OCI-LY7 (cell line): ENCODE results near the gene ALKBH3. TPM values are rescaled to one million over a fixed set of nuclear protein-coding genes. Genes with fewer than 3 reads are reported as not detected.

Source experiments
- BruUV-seq: library from RNA; stranded (reverse); fragments of 400-500 nt; replicated peaks from 2 replicates; lab custom pipeline; 2021; lab: Mats Ljungman, UMichigan
- CTCF ChIA-PET: fragments of 300-600 bp; sonication (Branson Sonifier 250); formaldehyde crosslinking; loops from one replicate; lab custom pipeline; 2022; ENCODE audit warnings: antibody characterized with exemption; ENCODE audit not compliant: unreplicated experiment; lab: Charles Lee
- POLR2A ChIA-PET: fragments of 300-600 bp; sonication (Branson Sonifier 250); formaldehyde crosslinking; loops from one replicate; lab custom pipeline; 2022; ENCODE audit warnings: antibody characterized with exemption; lab: Charles Lee
- DNase-seq: peaks from one replicate; pipeline ENCODE4 v3.0.0-alpha.2; 2015; ENCODE audit warnings: low spot score
- H2AFZ ChIP-seq: fragments of 200-600 bp; sonication (generic), shearing (Covaris generic); 2 replicates; pipeline ENCODE4 v1.6.1; 2014; ENCODE audit warnings: mild to moderate bottlenecking, antibody characterized with exemption, low read length, moderate library complexity
- H3K27ac ChIP-seq: fragments of 200-600 bp; sonication (generic); 2 replicates; pipeline ENCODE4 v1.5.1; 2014; ENCODE audit warnings: mixed run types, low read depth, mild to moderate bottlenecking, moderate library complexity, low read length, inconsistent platforms; ENCODE audit not compliant: poor library complexity, severe bottlenecking
- H3K36me3 ChIP-seq: fragments of 200-600 bp; sonication (generic); 2 replicates; pipeline ENCODE4 v1.6.1; 2014; ENCODE audit warnings: mild to moderate bottlenecking, antibody characterized with exemption, low read length, moderate library complexity, mixed read lengths; ENCODE audit not compliant: insufficient read depth
- H3K4me1 ChIP-seq: fragments of 200-600 bp; sonication (generic); 2 replicates; pipeline ENCODE4 v1.5.1; 2014; ENCODE audit warnings: mild to moderate bottlenecking, low read length; ENCODE audit not compliant: insufficient read depth, poor library complexity, severe bottlenecking
- H3K4me2 ChIP-seq: fragments of 200-600 bp; sonication (generic); 2 replicates; pipeline ENCODE4 v1.6.1; 2014; ENCODE audit warnings: mild to moderate bottlenecking, low read length
- H3K4me3 ChIP-seq: fragments of 200-600 bp; sonication (generic); 2 replicates; pipeline ENCODE4 v1.5.1; 2014; ENCODE audit warnings: mild to moderate bottlenecking, low read depth, low read length; ENCODE audit not compliant: poor library complexity, severe bottlenecking
- H3K79me2 ChIP-seq: fragments of 200-600 bp; sonication (generic); 2 replicates; pipeline ENCODE4 v1.6.1; 2016; ENCODE audit warnings: low read depth, mild to moderate bottlenecking, low read length, moderate library complexity, mixed read lengths; ENCODE audit not compliant: insufficient read depth
- H3K9me2 ChIP-seq: fragments of 200-600 bp; sonication (generic); 2 replicates; pipeline ENCODE4 v1.6.1; 2016; ENCODE audit warnings: mild to moderate bottlenecking, low read length, mixed read lengths; ENCODE audit not compliant: insufficient read depth
- H3K9me3 ChIP-seq: fragments of 200-600 bp; sonication (generic); 2 replicates; pipeline ENCODE4 v1.6.1; 2014; ENCODE audit warnings: mild to moderate bottlenecking, mixed run types, low read length, mixed read lengths
- H4K20me1 ChIP-seq: fragments of 200-600 bp; sonication (generic); 2 replicates; pipeline ENCODE4 v1.6.1; 2014; ENCODE audit warnings: mild to moderate bottlenecking, antibody characterized with exemption, low read length, moderate library complexity, mixed read lengths; ENCODE audit not compliant: insufficient read depth
- EZH2phosphoT487 ChIP-seq: fragments of 200-600 bp; sonication (generic); IDR thresholded peaks from 2 replicates; pipeline ENCODE4 v1.6.1; 2018; ENCODE audit warnings: low read depth, borderline replicate concordance, mild to moderate bottlenecking, mixed run types, antibody characterized with exemption, low read length, moderate library complexity, mixed read lengths
- intact Hi-C: fragments of 100-400 bp; cut with micrococcal nuclease; formaldehyde crosslinking; loops from one replicate; pipeline ENCODE4 v1.10.0; 2022; ENCODE audit not compliant: unreplicated experiment
- total RNA-seq, 2 experiments: library from RNA; depleted of rRNA in 1 of 2; stranded (reverse); fragments of >200 nt in 1 of 2; shearing (Covaris generic) in 1 of 2; gene quantifications; 2 replicates each; pipeline ENCODE4 v1.2.3, GENCODE V29; 2014 to 2022
- TF ChIP-seq, protein P1 (sequence below): fragments of 200-600 bp; sonication (generic); conservative IDR thresholded peaks from 2 replicates; pipeline ENCODE4 v1.5.1; 2014; ENCODE audit warnings: mild to moderate bottlenecking, antibody characterized with exemption, low read length, moderate library complexity, mixed read lengths

Gene ALKBH3
- total RNA-seq, 2 experiments from 2014 or later = not detected

DNA sequence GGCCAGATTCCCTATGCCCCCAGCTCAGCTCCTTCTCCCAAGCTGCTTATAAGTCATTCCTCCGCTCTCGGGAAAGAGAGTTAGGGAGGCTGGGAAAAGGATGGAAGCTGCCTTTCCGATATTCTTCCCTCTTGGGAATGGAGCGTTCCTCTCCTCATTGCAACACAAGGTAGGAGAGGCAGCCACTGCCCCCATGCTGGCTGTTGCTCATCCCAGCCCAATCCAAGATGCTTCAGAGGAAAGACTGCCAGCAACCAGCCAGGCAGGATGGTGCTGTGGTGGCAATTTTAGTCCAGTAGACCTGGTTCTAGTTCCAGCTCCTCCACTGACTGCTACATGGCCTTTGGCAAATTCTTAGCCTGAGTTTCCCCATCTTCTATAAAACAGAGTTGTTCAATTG lies 48.1 kb downstream of the ALKBH3 start:
- H3K4me1 ChIP-seq = no peaks in the 10 kb centered on the region
- no peak overlapping the region for H3K4me2 ChIP-seq
- H3K79me2 ChIP-seq = no peaks in the 10 kb centered on the region
- no peak overlapping the region for H2AFZ ChIP-seq
- no peaks in the 10 kb centered on the region for H3K36me3 ChIP-seq
- intact Hi-C loops = no loop called here
- ChIA-PET CTCF (no interaction called here), POLR2A (no interaction called here)
- H4K20me1 ChIP-seq = no peaks in the 10 kb centered on the region
- DNase-seq = no peak
- H3K4me3 ChIP-seq = no peak overlapping the region
- no TSS peak for BruUV-seq
- H3K9me3 ChIP-seq = no peaks in the 10 kb centered on the region
- no peak for TF ChIP-seq EZH2phosphoT487
- TF ChIP-seq, protein P1, sequence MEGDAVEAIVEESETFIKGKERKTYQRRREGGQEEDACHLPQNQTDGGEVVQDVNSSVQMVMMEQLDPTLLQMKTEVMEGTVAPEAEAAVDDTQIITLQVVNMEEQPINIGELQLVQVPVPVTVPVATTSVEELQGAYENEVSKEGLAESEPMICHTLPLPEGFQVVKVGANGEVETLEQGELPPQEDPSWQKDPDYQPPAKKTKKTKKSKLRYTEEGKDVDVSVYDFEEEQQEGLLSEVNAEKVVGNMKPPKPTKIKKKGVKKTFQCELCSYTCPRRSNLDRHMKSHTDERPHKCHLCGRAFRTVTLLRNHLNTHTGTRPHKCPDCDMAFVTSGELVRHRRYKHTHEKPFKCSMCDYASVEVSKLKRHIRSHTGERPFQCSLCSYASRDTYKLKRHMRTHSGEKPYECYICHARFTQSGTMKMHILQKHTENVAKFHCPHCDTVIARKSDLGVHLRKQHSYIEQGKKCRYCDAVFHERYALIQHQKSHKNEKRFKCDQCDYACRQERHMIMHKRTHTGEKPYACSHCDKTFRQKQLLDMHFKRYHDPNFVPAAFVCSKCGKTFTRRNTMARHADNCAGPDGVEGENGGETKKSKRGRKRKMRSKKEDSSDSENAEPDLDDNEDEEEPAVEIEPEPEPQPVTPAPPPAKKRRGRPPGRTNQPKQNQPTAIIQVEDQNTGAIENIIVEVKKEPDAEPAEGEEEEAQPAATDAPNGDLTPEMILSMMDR = no peak
- H3K9me2 ChIP-seq = no peaks in the 10 kb centered on the region
- H3K27ac ChIP-seq = no peak overlapping the region

DNA sequence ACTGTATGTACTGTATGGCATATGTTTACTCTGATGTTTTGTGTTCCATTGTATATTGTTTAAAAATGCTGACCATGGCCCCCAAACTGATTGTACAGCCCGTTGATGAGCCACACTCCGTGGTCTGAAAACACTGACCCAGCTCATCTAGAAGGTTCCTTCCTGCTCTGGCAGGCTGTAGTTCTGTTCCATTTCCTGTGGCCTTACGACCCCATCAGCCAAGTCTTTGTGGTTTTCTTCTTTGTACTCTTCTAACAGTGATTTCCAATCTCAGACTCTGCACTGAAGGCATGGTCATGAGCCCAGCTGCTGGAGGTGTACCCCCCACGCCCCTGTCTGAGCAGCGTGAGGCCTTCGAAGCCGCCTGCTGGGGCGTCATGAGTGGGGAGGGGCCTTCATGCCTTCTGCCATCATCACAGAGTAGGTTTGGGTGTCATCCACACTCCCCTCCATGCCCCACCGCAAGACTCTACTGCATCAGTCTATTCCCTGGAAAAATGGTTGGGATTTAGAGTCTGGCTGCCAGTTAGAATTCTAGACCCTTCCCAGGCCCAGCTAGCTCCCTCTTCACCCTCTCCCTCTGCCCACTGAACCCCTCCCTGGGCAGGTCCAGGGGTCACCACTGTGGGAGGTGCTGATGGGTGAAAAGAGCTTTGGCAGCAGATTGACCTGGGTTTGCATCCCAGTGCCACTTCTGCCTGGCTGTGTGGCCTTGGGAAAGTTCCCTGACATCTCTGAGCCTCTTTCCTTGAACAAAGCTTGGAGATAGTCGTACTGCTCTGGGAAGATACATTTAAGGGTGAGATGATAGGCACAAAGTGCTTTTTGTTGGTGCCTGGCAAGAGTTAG lies 50.5 kb downstream of the ALKBH3 start:
- Histone ChIP-seq H3K4me3 (no peak overlapping the region), H4K20me1 (no peaks in the 10 kb centered on the region), H3K9me3 (no peaks in the 10 kb centered on the region), H3K36me3 (no peaks in the 10 kb centered on the region), H3K4me1 (no peaks in the 10 kb centered on the region), H2AFZ (no peak overlapping the region), H3K9me2 (no peaks in the 10 kb centered on the region), H3K4me2 (no peak overlapping the region), H3K79me2 (no peaks in the 10 kb centered on the region), H3K27ac (no peak overlapping the region)
- no peak for DNase-seq
- BruUV-seq = no TSS peak
- ChIA-PET CTCF (no interaction called here), POLR2A (no interaction called here)
- TF ChIP-seq EZH2phosphoT487 = no peak
- TF ChIP-seq, protein P1 = no peak
- intact Hi-C loops = no loop called here

DNA sequence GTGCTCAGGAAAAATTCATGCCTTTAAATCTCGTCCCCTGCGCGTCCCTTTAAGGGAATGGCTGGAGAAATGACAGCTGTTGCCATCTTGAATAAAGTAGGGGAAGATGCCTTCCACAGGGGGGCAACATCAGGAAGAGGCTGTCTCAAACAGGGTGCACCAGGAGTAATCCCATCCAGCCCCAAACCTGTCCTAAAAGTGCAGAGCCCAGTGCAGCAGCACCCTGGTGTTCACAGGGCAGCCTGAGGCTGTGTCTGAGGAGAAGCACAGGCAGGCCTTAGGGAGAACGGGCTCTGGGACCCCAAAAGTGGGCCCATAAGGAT lies 51.0 kb downstream of the ALKBH3 start:
- intact Hi-C loops = no loop called here
- Histone ChIP-seq H2AFZ (no peak overlapping the region), H3K36me3 (no peaks in the 10 kb centered on the region), H3K79me2 (no peaks in the 10 kb centered on the region), H3K27ac (no peak overlapping the region), H4K20me1 (no peaks in the 10 kb centered on the region), H3K9me3 (no peaks in the 10 kb centered on the region), H3K4me2 (no peak overlapping the region), H3K9me2 (no peaks in the 10 kb centered on the region), H3K4me1 (no peaks in the 10 kb centered on the region), H3K4me3 (no peak overlapping the region)
- TF ChIP-seq, protein P1 = no peak
- TF ChIP-seq EZH2phosphoT487 = no peak
- CTCF ChIA-PET = no interaction called here
- POLR2A ChIA-PET = no interaction called here
- no peak for DNase-seq
- no TSS peak for BruUV-seq
